ENCODE data around the gene VGLL4.

- TF ChIP-seq ZNF274 (IDR thresholded peaks at IDR 0.05; ENCODE audit: low read depth, low read length) (no peak), SUZ12 (IDR thresholded peaks at IDR 0.05; ENCODE audit: extremely low read depth, insufficient read depth, insufficient read length) (no peak), YY1 (IDR thresholded peaks at IDR 0.05; ENCODE audit: insufficient read depth, insufficient read length) (no peak)
Measured at GRCh38 chr3:11555211-11555782, 88.4 kb downstream of the VGLL4 start.
